Panc1 (cell line): ENCODE data around the gene GLE1.

Experiments
- CTCF ChIP-seq: fragments of 450-650 bp; IDR thresholded peaks from 2 replicates; pipeline ENCODE4 v1.5.1; 2017; ENCODE audit warnings: mild to moderate bottlenecking
- POLR2AphosphoS5 ChIP-seq: IDR thresholded peaks from 2 replicates; pipeline ENCODE4 v1.6.1; 2012; ENCODE audit warnings: mild to moderate bottlenecking, low read depth, low read length, moderate library complexity
- REST ChIP-seq, 2 experiments: IDR thresholded peaks; 2 replicates each; pipeline ENCODE4 v1.6.1; 2011 to 2012; ENCODE audit warnings: low read depth in 2 of 2, control low read depth in 1 of 2, low read length in 1 of 2, mild to moderate bottlenecking in 1 of 2, moderate library complexity in 1 of 2; ENCODE audit not compliant: insufficient read depth in 1 of 2
- SIN3A ChIP-seq: IDR thresholded peaks from 2 replicates; pipeline ENCODE4 v1.6.1; 2012; ENCODE audit warnings: low read depth, mild to moderate bottlenecking, low read length, moderate library complexity, borderline replicate concordance; ENCODE audit not compliant: insufficient read depth
- TCF7L2 ChIP-seq: IDR thresholded peaks from 2 replicates; pipeline ENCODE4 v1.6.1; 2011; ENCODE audit warnings: mild to moderate bottlenecking, low read depth, low read length, inconsistent platforms

GRCh38 chr9:128552153-128552743 lies 47.7 kb downstream of the GLE1 start, which contains the start of gene SPTAN1:
- TF ChIP-seq CTCF: no peak
- TF ChIP-seq POLR2AphosphoS5: peak; percentile 98
- no peak for TF ChIP-seq REST (IDR thresholded peaks at IDR 0.05; ENCODE audit: insufficient read depth in 1 of 2, low read depth in 2 of 2, low read length in 1 of 2)
- TF ChIP-seq SIN3A: no peak; the same call in 1 of the 2 replicates
- TF ChIP-seq TCF7L2: no peak
